ENCODE data around the gene OR51B4. TPM values are rescaled to one million over a fixed set of nuclear protein-coding genes. Genes with fewer than 3 reads are reported as not detected.
"Not testable (repeated sequence)": the region's sequence is repeated elsewhere in the genome, so short reads cannot be mapped to it uniquely, and the experiment has no call there.

The OR51B4 gene
- total RNA-seq, 2 experiments from 2014 or later: not detected

DNA sequence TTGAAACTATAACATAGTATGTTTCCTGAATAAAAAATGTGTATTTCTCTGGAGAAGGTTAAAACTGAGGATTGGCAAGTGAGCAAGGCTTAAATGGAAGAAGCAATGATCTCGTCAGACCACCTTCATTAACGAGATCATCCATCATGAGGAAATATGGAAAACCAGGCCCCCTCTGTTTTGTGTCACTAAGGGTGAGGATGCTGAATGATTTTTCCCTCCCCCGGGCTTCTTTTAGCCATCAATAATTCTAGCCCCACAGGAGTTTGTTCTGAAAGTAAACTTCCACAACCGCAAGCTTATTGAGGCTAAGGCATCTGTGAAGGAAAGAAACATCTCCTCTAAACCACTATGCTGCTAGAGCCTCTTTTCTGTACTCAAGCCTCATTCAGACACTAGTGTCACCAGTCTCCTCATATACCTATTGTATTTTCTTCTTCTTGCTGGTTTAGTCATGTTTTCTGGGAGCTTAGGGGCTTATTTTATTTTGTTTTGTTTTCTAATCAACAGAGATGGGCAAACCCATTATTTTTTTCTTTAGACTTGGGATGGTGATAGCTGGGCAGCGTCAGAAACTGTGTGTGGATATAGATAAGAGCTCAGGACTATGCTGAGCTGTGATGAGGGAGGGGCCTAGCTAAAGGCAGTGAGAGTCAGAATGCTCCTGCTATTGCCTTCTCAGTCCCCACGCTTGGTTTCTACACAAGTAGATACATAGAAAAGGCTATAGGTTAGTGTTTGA is 26.2 kb downstream of the OR51B4 start:
- Mint-ChIP-seq H3K27me3 (peaks cover 3% of the 10 kb centered on the region), H3K9me3 (no peaks in the 10 kb centered on the region), H3K4me3 (no peak overlapping the region), H3K27ac (no peak overlapping the region), H3K4me1 (peaks cover 4% of the 10 kb centered on the region), H3K36me3 (ENCODE audit: low read depth) (no peaks in the 10 kb centered on the region)
- no peak for DNase-seq
- POLR2A ChIA-PET: no interaction called here
- CTCF ChIA-PET: interaction anchor here (1.4 kb wide), 1 partner anchor 8 kb away, joined by 3 read pairs; no protein-coding TSS in a partner anchor

DNA sequence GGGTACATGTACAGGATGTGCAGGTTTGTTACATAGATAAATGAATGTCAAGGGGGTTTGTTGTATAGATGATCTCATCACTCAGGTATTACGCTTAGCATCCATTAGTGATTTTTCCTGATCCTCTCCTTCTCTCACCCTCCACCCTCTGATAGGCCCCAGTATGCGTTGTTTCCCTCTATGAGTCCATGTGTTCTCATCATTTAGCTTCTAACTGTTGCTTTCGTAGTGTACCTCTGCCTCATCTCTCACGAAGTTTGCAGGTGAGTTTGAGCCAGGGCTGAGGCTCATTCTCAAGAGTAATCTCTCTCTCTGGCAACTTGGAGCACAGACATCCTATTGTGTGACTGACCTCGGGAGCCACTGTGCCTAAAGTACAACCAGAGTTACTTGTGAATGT is 27.4 kb downstream of the OR51B4 start:
- Mint-ChIP-seq H3K27me3 (peaks cover 3% of the 10 kb centered on the region), H3K27ac (no peak overlapping the region), H3K36me3 (ENCODE audit: low read depth) (no peaks in the 10 kb centered on the region), H3K4me1 (no peaks in the 10 kb centered on the region), H3K9me3 (no peaks in the 10 kb centered on the region), H3K4me3 (no peak overlapping the region)
- DNase-seq: no peak
- ChIA-PET POLR2A (no interaction called here), CTCF (interaction anchor here (1.4 kb wide), 1 partner anchor 10 kb away, joined by 3 read pairs; no protein-coding TSS in a partner anchor)

DNA sequence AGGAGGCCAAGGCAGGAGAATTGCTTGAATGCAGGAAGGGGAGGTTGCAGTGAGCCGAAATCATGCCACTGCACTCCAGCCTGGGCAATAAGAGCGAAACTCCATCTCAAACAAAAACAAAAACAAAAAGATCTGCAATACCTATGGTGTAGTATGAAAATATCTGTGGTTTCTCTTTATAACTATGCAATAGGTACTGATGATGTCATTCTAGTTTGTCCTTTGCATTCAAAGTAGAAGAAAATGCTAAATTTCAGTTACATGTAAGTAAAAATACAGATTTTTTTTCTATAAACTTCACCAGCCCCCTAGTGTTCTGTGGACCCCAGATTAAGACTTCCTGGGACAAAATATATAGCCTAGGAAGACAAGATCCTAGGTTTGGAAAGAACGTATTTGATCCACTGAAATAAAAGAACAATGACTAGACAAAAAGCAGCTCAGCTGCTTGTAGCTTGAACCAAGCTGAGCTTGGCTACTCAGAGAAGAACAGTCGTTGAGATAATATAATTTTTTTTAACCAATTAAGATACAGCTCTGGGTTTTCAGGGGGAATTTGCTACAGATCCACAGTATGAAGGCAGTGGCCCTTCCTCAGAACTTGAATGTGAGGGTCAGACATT is 29.2 kb downstream of the OR51B4 start:
- H3K4me3 Mint-ChIP-seq: no peak overlapping the region
- H3K36me3 Mint-ChIP-seq (ENCODE audit: low read depth): no peaks in the 10 kb centered on the region
- no peak overlapping the region for H3K27ac Mint-ChIP-seq
- no peak for DNase-seq
- CTCF ChIA-PET: no interaction called here
- no peaks in the 10 kb centered on the region for H3K9me3 Mint-ChIP-seq
- POLR2A ChIA-PET: no interaction called here
- no peaks in the 10 kb centered on the region for H3K4me1 Mint-ChIP-seq
- peaks cover 3% of the 10 kb centered on the region for H3K27me3 Mint-ChIP-seq

DNA sequence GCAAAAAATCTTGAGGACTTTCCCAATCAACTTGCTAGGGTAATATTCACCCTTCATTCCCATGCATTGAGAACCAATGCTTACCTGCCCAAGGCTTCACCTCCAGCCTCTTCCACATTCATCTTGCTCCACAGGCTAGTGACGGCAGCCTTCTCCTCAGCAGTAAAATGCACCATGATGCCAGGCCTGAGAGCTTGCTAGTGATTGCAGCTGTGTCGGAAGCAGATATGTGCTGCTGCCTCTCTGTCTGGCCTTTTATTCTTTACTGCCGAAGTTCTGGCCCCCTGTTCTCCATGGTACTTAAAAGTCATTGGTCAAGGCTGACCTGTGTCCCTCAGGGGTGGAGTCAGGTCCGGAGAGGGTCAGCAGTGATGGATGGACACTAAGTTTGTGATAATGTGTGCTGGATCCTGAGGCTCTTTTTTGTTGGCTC is 32.0 kb downstream of the OR51B4 start, which contains the start of gene HBE1:
Gene HBE1 (minus strand): TSS at position 231 of the 433 bp plus-strand sequence. CDS start 55 bp downstream, at position 176.
- no peak for DNase-seq
- ChIA-PET CTCF (no interaction called here), POLR2A (no interaction called here)
- Mint-ChIP-seq H3K36me3 (ENCODE audit: low read depth) (no peaks in the 10 kb centered on the region), H3K4me3 (no peak within 1 kb of the TSS), H3K27ac (no peak within 1 kb of the TSS), H3K4me1 (no peaks in the 10 kb centered on the region), H3K9me3 (no peaks in the 10 kb centered on the region), H3K27me3 (peaks cover 6% of the 10 kb centered on the region)

DNA sequence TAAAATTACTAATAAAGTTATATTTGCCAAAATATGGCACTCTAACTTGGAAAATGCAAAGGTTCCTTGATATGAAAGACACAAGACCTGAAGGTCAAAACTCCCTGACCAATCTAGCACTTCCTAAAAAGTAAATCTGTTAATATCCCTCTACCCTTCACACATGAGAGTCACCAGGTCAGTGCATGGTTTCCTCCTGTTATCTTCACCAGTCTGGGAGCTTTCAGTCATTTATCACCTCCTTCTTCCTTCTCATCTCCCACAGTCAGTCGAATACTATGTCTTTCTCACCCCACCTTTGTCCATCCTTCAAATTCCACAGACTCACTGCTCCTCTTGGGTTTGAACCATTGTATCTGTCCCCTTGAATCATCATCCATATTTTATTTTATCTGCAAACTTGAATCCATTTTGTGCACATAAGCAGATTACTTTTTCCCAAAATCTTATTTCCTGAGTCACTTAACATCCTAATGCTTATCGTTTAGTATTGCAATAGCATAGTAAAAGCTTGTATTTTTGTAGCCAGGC is 34.6 kb downstream of the OR51B4 start:
- no peaks in the 10 kb centered on the region for H3K4me1 Mint-ChIP-seq
- ChIA-PET CTCF (no interaction called here), POLR2A (no interaction called here)

DNA sequence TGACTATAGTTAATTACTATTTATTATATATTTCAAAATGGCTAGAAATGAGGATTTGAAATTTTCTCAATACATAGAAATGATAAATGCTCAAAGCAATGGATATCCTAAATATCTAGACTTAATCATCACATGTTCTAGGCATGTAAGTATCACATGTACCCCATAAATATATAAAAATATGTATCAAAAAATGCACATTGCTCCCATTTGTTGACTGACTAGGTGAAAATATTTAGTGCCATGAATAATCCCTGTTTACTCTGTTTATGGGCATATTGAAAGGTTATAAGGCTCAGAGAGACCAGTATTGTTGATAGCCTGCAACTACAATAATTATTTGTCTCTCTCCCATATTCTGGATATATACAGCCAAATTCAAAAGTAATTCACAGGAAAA is 35.1 kb downstream of the OR51B4 start:
- H3K4me3 Mint-ChIP-seq: no peak overlapping the region
- no peak for DNase-seq
- no peak overlapping the region for H3K27ac Mint-ChIP-seq
- no peaks in the 10 kb centered on the region for H3K36me3 Mint-ChIP-seq (ENCODE audit: low read depth)
- H3K4me1 Mint-ChIP-seq: no peaks in the 10 kb centered on the region
- no peaks in the 10 kb centered on the region for H3K9me3 Mint-ChIP-seq
- CTCF ChIA-PET: no interaction called here
- POLR2A ChIA-PET: no interaction called here
- H3K27me3 Mint-ChIP-seq: peaks cover 2% of the 10 kb centered on the region

More for the DNA sequence above, 34.6 kb downstream of the OR51B4 start:
- no peaks in the 10 kb centered on the region for H3K36me3 Mint-ChIP-seq (ENCODE audit: low read depth)
- H3K27me3 Mint-ChIP-seq: peaks cover 2% of the 10 kb centered on the region
- H3K27ac Mint-ChIP-seq: no peak overlapping the region
- no peaks in the 10 kb centered on the region for H3K9me3 Mint-ChIP-seq
- no peak for DNase-seq
- H3K4me3 Mint-ChIP-seq: no peak overlapping the region

DNA sequence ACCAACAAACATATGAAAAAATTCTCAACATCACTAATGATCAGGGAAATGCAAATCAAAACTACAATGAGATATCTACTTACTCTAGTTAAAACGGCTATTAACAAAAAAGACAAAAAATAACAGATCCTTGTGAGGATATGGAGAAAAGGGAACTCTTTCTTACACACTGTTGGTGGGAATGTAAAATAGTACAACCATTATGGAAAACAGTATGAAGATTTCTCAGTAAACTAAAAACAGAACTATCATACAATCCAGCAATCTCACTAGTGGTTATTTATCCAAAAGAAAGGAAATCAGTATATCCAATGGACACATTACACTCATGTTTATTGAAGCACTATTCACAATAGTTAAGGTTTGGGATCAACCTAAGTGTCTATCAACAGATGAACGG is 35.9 kb downstream of the OR51B4 start:
- no peak overlapping the region for H3K4me3 Mint-ChIP-seq
- H3K27me3 Mint-ChIP-seq: peaks cover 2% of the 10 kb centered on the region
- H3K27ac Mint-ChIP-seq: no peak overlapping the region
- H3K36me3 Mint-ChIP-seq (ENCODE audit: low read depth): no peaks in the 10 kb centered on the region
- no peaks in the 10 kb centered on the region for H3K4me1 Mint-ChIP-seq
- no peak for DNase-seq
- H3K9me3 Mint-ChIP-seq: no peaks in the 10 kb centered on the region
- ChIA-PET POLR2A (no interaction called here), CTCF (no interaction called here)

DNA sequence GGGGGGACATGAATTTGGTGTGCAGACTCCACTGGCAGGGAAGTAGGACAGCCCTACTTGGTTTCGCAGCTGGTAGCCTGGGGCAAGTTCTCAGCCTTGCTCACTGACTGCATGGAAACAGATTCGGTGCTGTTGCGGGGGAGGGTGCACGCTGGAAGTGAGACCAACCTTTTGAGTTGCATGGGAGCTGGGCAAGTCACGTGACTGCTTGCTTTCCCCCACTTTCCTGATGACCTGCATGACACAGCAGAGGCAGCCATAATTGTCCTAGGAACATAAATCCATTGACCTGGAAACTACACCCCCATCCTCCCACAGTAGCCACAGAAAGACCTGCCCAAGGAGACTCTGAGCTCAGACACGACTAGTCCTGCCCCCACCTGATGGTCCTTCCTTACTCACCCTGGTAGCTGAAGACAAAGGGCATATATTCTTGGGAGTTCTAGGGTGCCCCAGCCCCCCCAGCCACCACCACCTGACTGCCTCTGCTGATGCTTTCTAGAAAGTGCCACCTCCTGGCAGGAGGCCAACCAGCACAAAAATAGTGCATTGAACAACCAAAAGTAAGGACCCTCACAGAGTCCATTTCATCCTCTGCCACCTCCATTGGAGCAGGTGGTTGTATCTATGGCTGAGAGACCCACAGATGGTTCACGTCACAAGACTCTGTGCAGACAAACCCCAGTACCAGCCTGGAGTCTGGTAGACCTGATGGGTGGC is 43.0 kb downstream of the OR51B4 start:
- CTCF ChIA-PET: no interaction called here
- Mint-ChIP-seq H3K4me3 (no peak overlapping the region), H3K27me3 (no peaks in the 10 kb centered on the region), H3K4me1 (no peaks in the 10 kb centered on the region), H3K36me3 (ENCODE audit: low read depth) (no peaks in the 10 kb centered on the region), H3K27ac (no peak overlapping the region), H3K9me3 (no peaks in the 10 kb centered on the region)
- DNase-seq: no peak
- POLR2A ChIA-PET: no interaction called here

DNA sequence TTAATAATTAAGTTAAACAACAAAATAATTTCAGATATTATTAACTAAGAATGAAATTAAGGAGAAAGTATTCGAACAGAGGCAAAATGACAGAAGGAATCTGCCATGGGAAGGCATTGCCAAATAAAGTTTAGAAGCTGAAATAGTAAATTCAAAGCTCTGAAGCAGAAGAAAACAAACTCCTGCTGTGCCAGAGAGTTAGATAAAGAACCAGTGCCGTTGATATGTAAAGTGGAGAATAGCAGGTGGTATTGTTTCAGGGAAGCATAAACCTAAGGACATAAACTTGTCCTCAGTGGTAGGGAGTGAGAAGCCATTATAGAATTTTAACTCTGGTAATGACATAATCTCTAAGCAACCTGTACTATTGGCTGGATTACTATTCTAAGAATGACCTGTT is 44.5 kb downstream of the OR51B4 start:
- Mint-ChIP-seq H3K27ac (no peak overlapping the region), H3K4me1 (no peaks in the 10 kb centered on the region), H3K27me3 (no peaks in the 10 kb centered on the region), H3K36me3 (ENCODE audit: low read depth) (no peaks in the 10 kb centered on the region), H3K9me3 (no peaks in the 10 kb centered on the region), H3K4me3 (no peak overlapping the region)
- DNase-seq: no peak
- ChIA-PET CTCF (no interaction called here), POLR2A (no interaction called here)

DNA sequence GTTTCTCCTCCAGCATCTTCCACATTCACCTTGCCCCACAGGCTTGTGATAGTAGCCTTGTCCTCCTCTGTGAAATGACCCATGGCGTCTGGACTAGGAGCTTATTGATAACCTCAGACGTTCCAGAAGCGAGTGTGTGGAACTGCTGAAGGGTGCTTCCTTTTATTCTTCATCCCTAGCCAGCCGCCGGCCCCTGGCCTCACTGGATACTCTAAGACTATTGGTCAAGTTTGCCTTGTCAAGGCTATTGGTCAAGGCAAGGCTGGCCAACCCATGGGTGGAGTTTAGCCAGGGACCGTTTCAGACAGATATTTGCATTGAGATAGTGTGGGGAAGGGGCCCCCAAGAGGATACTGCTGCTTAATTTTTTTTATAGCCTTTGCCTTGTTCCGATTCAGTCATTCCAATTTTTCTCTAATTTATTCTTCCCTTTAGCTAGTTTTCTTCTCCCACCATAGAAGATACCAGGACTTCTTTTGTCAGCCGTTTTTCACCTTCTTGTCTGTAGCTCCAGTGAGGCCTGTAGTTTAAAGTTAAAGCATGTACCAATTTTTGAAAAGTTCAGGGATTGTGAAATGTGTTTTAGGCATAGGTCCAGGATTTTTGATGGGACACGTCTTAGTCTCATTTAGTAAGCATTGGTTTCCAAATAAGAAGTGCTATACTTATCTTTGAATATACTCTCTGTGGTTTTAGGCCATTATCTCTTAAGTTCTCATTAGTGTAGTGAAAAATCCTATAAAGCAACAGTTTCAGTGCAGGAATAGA is 46.9 kb downstream of the OR51B4 start, which contains the start of gene HBG2:
Gene HBG2 (minus strand): TSS at position 136 of the 768 bp plus-strand sequence. CDS start 53 bp downstream, at position 83.
- H3K27me3 Mint-ChIP-seq; H3K9me3 Mint-ChIP-seq; CTCF ChIA-PET; H3K4me3 Mint-ChIP-seq; H3K27ac Mint-ChIP-seq; POLR2A ChIA-PET; DNase-seq; H3K4me1 Mint-ChIP-seq; H3K36me3 Mint-ChIP-seq (ENCODE audit: low read depth): not testable (repeated sequence)

DNA sequence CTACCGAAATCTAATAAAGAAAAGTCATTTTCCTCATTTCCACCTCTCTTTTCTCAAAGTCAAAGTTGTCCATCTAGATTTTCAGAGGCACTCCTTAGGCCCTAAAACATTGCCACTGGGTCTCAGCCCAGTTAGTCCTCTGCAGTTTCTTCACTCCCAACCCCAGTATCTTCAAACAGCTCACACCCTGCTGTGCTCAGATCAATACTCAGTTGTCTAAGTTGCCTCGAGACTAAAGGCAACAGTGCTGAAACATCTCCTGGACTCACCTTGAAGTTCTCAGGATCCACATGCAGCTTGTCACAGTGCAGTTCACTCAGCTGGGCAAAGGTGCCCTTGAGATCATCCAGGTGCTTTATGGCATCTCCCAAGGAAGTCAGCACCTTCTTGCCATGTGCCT is 47.7 kb downstream of the OR51B4 start:
- H3K27ac Mint-ChIP-seq; CTCF ChIA-PET; H3K9me3 Mint-ChIP-seq; H3K4me3 Mint-ChIP-seq; POLR2A ChIA-PET; H3K27me3 Mint-ChIP-seq; DNase-seq; H3K36me3 Mint-ChIP-seq (ENCODE audit: low read depth); H3K4me1 Mint-ChIP-seq: not testable (repeated sequence)

DNA sequence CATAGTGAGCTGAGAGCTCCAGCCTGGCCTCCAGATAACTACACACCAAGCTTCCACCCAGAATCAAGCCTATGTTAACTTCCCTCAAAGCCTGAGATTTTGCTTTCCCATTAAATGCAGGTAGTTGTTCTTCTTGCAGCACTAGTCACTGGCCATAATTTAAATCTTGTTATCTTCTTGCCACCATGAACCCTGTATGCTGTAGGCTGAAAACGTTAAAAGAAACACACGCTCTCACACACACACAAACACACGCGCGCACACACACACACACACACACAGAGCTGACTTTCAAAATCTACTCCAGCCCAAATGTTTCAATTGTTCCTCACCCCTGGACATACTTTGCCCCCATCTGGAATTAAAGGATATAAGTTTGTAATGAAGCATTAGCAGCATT is 48.3 kb downstream of the OR51B4 start:
- DNase-seq; H3K27ac Mint-ChIP-seq; CTCF ChIA-PET; H3K9me3 Mint-ChIP-seq; H3K4me1 Mint-ChIP-seq; H3K36me3 Mint-ChIP-seq (ENCODE audit: low read depth); H3K4me3 Mint-ChIP-seq; H3K27me3 Mint-ChIP-seq; POLR2A ChIA-PET: not testable (repeated sequence)

DNA sequence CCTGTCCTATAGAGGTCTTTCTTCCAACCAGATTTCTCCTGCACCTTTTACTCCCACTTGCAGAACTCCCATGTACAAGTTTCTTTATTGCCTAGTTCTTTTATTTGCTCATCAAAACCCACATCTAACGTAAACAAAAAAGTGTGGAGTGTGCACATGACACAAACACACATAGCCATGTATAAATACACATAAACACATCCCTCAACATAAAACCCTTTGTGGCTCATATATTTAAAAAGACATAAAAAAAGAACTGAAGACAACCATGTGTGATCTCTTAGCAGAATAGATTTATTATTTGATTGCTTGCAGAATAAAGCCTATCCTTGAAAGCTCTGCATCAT is 48.9 kb downstream of the OR51B4 start:
- H3K27me3 Mint-ChIP-seq: no peaks in the 10 kb centered on the region
- H3K4me1 Mint-ChIP-seq: no peaks in the 10 kb centered on the region
- CTCF ChIA-PET: no interaction called here
- POLR2A ChIA-PET: no interaction called here
- no peak overlapping the region for H3K4me3 Mint-ChIP-seq
- no peak for DNase-seq
- no peak overlapping the region for H3K27ac Mint-ChIP-seq
- no peaks in the 10 kb centered on the region for H3K9me3 Mint-ChIP-seq
- no peaks in the 10 kb centered on the region for H3K36me3 Mint-ChIP-seq (ENCODE audit: low read depth)

Data from activated CD4-positive, alpha-beta memory T cell treated with anti-CD3 and anti-CD28 coated beads, Interleukin-2, amount 10 ng/mL, durations not matched to agents 7 days and 5 days (primary cell).